ENCODE data around the gene RGL3.
"Not testable (repeated sequence)": the region's sequence is repeated elsewhere in the genome, so short reads cannot be mapped to it uniquely, and the experiment has no call there.

The RGL3 gene

DNA sequence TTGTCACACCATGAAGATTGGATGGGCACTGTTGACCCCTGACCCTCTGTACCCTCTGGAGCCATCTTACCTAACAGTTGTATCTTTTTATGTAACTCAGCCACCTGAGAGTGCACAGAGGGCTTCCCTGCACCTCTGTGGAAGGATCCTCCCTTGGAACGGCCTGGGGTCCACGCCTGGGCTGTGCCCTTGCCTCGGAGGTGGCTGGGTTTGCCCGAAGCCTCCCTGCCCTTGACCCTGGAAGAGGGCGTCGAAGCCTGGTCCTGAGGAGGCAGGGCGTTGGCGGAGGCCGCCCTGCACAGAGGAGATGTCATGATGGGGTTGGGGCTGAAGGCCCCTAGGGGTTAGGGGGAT, 15.6 kb upstream of the RGL3 start:
- no peak for DNase-seq (ENCODE audit: low read depth)
- TF ChIP-seq, protein P1, sequence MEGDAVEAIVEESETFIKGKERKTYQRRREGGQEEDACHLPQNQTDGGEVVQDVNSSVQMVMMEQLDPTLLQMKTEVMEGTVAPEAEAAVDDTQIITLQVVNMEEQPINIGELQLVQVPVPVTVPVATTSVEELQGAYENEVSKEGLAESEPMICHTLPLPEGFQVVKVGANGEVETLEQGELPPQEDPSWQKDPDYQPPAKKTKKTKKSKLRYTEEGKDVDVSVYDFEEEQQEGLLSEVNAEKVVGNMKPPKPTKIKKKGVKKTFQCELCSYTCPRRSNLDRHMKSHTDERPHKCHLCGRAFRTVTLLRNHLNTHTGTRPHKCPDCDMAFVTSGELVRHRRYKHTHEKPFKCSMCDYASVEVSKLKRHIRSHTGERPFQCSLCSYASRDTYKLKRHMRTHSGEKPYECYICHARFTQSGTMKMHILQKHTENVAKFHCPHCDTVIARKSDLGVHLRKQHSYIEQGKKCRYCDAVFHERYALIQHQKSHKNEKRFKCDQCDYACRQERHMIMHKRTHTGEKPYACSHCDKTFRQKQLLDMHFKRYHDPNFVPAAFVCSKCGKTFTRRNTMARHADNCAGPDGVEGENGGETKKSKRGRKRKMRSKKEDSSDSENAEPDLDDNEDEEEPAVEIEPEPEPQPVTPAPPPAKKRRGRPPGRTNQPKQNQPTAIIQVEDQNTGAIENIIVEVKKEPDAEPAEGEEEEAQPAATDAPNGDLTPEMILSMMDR (conservative IDR thresholded peaks at IDR 0.05; ENCODE audit: low read length): no peak
- H3K4me3 ChIP-seq (ENCODE audit: low read length): peak overlapping the region; percentile 61

DNA sequence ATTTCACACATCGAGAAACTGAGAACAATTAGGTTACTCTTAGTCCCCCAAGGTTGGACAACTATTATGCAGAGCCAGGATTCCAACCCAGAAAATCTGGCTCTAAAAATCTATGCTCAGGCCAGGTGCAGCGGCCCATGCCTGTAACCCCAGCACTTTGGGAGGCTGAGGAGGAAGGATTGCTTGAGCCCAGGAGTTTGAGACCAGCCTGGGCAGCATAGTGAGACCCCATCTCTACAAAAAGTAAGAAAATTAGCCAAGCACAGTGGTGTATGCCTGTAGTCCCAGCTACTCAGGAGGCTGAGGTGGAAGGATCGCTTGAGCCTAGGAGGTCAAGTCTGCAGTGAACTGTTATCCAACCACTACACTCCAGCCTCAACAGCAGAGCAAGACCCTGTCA, 14.4 kb upstream of the RGL3 start:
- not testable (repeated sequence) for H3K4me3 ChIP-seq (ENCODE audit: low read length); DNase-seq (ENCODE audit: low read depth)

DNA sequence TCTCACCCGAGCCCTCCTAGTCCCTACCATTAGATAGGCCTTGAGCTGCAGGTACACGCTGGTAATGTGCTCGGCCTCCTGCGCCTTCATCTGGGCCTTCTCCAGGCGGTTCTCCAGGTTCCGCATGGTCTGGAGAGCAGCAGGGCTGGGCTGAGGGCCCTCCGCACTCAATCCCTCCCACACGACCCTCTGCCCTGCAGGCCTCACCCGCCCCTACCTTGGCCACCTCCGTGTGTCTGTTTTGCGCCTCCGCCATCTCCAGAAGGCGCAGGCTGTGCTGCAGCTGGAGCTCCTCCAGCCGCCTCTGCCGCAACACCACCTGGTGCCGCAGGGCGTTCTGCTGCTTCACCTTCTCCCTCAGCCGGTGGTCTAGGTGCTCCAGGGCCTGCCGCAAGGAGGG, 7.5 kb upstream of the RGL3 start:
- TF ChIP-seq, protein P1 (conservative IDR thresholded peaks at IDR 0.05; ENCODE audit: low read length): no peak
- no peak overlapping the region for H3K4me3 ChIP-seq (ENCODE audit: low read length)
- no peak for DNase-seq (ENCODE audit: low read depth)

DNA sequence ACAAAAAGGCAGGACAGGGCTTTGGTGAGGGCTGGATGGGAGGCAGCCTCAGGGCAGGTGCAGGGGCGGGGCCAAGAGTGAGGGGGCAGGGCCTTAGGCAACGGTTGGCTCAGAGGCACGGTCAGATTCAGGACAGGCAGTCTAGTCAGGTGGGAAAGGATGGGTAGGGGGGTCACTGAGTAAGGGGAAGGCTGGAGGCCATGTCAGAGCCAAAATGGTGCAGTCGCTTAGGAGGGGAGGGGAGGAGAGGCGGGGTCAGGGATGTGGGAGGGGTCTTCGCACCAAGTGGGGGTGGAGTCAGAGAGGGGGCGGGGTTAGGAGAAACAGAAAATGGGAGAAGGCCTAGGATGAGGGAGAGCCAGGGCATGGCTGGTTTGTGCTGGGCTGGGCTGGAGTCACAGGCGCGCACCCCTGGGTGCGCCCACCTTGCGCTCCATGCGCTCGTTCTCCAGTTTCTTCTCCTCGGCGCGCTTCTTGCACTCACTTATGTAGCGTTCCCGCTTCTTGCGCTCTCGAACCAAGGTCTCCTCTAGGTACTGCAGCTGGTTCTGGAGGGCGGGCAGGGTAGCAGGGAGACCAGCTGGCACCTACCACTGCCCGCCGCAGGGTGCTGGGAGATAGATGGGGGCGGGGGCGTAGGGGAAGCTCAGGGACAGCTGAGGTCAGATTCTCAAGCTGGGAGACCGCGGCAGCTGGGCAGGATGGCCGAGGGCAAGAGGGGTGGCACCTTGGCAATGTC, 6.8 kb upstream of the RGL3 start:
- TF ChIP-seq, protein P1 (conservative IDR thresholded peaks at IDR 0.05; ENCODE audit: low read length): no peak
- H3K4me3 ChIP-seq (ENCODE audit: low read length): no peak overlapping the region
- DNase-seq (ENCODE audit: low read depth): no peak

DNA sequence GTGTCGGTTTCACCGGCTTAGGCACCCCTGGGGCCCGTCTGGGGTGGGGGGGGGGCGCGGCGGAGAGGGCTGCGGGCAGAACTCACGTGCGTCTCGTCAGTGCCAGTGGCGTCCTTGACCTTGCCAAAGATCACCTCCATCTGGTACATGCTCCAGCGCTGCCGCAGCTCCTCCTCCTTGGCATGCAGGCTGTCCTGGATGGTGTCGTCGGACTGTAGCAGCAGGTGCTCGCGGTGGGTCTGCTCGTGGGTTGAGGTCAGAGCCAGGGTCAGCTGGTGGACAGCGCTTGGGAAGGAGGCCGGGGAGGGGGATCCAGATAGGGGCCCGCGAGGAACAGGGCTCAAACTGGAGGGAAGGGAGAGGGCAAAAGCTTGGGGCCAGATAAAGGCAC, 4.7 kb upstream of the RGL3 start:
- TF ChIP-seq, protein P1 (conservative IDR thresholded peaks at IDR 0.05; ENCODE audit: low read length): no peak
- DNase-seq (ENCODE audit: low read depth): no peak
- no peak overlapping the region for H3K4me3 ChIP-seq (ENCODE audit: low read length)

DNA sequence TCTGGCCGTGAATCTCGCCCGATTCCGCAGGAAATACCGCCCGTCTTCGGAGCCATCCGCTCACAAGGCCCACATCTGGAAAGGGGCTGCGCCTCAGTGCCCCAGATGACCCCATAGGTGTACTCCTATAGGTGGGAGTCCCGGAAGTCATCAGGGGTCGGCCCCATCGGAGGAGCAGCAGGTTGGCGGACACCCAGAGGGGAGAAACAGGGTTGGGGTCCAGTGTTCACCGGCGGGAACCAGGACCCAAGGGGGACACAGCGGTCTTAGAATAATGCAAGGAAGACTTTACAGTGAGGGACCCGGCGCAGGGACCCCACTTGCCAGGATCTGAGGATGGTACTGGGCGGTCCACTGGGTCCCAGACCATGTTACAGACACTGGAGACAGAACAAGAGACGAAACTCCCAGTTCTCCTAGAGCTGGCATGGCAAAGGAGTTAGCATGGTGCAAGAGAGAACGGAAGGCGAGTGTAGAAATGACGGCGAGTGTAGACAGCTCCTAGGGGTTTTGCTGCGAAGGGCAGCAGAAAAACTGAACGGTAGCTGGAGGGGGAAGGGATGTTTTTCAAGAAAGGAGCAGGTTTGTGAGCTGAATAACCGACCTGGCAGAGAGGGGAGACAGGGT, 4.2 kb upstream of the RGL3 start:
- TF ChIP-seq, protein P1 (conservative IDR thresholded peaks at IDR 0.05; ENCODE audit: low read length): no peak
- DNase-seq (ENCODE audit: low read depth): no peak
- no peak overlapping the region for H3K4me3 ChIP-seq (ENCODE audit: low read length)

DNA sequence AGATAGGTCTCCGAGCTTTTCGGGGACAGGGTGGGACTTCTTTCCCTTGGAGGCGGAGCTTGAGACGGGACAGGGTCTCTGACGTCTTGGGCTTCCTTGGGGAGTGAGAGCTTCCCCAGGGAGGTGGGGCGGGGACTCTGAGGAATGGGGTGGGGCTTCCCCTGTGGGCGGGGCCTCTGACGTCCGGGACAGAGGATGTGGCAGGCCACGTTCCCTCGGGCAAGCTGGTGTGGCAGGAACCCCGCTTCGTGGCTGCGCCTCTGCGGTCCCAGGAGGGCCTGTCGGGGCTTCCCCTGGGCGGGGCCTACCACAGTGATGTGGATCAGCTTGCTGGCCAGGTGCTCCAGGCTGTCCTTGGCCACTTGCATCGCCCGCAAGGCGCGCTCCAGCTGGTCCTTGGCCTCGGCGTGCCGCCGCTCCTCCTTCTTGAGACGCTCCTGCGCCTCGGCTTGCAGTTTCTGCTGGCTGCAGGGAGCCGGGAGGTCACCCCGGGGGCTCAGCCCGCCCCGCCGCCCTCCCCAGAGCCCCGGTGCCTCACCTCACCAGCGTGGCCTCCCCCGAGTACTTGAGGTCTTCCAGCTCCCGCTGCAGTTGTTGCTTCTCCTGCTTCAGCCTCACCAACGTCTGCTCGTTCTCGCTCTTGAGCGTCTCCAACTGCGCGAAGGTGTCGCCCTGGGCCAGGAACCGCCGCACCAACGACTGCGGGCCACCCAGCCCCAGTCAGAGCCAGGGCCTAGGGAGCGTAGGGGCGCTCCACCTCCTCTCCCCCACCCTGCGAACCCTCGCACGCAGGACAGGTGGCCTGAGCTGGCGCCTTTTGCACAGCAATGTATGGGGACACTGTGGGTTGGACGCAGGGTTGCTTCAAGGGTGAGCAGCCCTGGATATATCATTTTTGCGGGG, 3.3 kb upstream of the RGL3 start:
- DNase-seq (ENCODE audit: low read depth): peak; percentile 37
- TF ChIP-seq, protein P1 (conservative IDR thresholded peaks at IDR 0.05; ENCODE audit: low read length): no peak
- H3K4me3 ChIP-seq (ENCODE audit: low read length): peak overlapping the region; percentile 26; the same call in 1 of the 2 replicates
